Hematopoietic multipotent progenitor cell treated with erythropoietin and hydrocortisone succinate and interleukin-3 and kit ligand, for 15 days (in vitro differentiated cells): Measurements from ENCODE around the gene PHYHIPL.

Experiments
- DNase-seq: peaks from one replicate; pipeline ENCODE4 v3.0.0-alpha.2; 2015; ENCODE audit warnings: low spot score

Gene PHYHIPL

GRCh38 chr10:59176241-59177030, at the start of gene PHYHIPL:
Gene PHYHIPL (plus strand): TSS chr10:59176643. CDS start chr10:59176854, 211 bp downstream.
- DNase-seq: no peak

- no peak for DNase-seq
Measured at GRCh38 chr10:59126991-59127390, 49.5 kb upstream of the PHYHIPL start.

- no peak for DNase-seq
Measured at GRCh38 chr10:59127991-59128390, 48.5 kb upstream of the PHYHIPL start.

GRCh38 chr10:59129867-59130266, 46.6 kb upstream of the PHYHIPL start:
- no peak for DNase-seq

- no peak for DNase-seq
Measured at GRCh38 chr10:59131666-59132065, 44.8 kb upstream of the PHYHIPL start.

- no peak for DNase-seq
Measured at GRCh38 chr10:59133841-59134593, 42.4 kb upstream of the PHYHIPL start.

- no peak for DNase-seq
Measured at GRCh38 chr10:59134785-59135184, 41.7 kb upstream of the PHYHIPL start.

GRCh38 chr10:59135275-59135674, 41.2 kb upstream of the PHYHIPL start:
- no peak for DNase-seq

- DNase-seq: no peak
Measured at GRCh38 chr10:59138052-59138451, 38.4 kb upstream of the PHYHIPL start.

GRCh38 chr10:59143544-59143943, 32.9 kb upstream of the PHYHIPL start:
- no peak for DNase-seq

GRCh38 chr10:59148701-59149100, 27.7 kb upstream of the PHYHIPL start:
- DNase-seq: no peak

GRCh38 chr10:59155556-59155955, 20.9 kb upstream of the PHYHIPL start:
- DNase-seq: no peak

GRCh38 chr10:59167512-59167911, 8.9 kb upstream of the PHYHIPL start:
- no peak for DNase-seq

- no peak for DNase-seq
Measured at GRCh38 chr10:59172567-59172966, 3.9 kb upstream of the PHYHIPL start.

- DNase-seq: no peak
Measured at GRCh38 chr10:59173414-59173813, 3.0 kb upstream of the PHYHIPL start.

GRCh38 chr10:59175538-59176240, 754 bp upstream of the PHYHIPL start:
- DNase-seq: no peak

- DNase-seq: no peak
Measured at GRCh38 chr10:59177031-59177797, 771 bp downstream of the PHYHIPL start.

GRCh38 chr10:59177836-59178235, 1.4 kb downstream of the PHYHIPL start:
- no peak for DNase-seq

- DNase-seq: no peak
Measured at GRCh38 chr10:59179068-59179467, 2.6 kb downstream of the PHYHIPL start.

- no peak for DNase-seq
Measured at GRCh38 chr10:59180689-59181270, 4.3 kb downstream of the PHYHIPL start.

GRCh38 chr10:59181668-59182067, 5.2 kb downstream of the PHYHIPL start:
- DNase-seq: no peak

GRCh38 chr10:59190332-59190731, 13.9 kb downstream of the PHYHIPL start:
- DNase-seq: no peak
